ENCODE results near the gene ANKRD13D.
A peak's percentile ranks its signal among the peaks of the same experiment; 100 is the strongest.

Gene ANKRD13D

DNA sequence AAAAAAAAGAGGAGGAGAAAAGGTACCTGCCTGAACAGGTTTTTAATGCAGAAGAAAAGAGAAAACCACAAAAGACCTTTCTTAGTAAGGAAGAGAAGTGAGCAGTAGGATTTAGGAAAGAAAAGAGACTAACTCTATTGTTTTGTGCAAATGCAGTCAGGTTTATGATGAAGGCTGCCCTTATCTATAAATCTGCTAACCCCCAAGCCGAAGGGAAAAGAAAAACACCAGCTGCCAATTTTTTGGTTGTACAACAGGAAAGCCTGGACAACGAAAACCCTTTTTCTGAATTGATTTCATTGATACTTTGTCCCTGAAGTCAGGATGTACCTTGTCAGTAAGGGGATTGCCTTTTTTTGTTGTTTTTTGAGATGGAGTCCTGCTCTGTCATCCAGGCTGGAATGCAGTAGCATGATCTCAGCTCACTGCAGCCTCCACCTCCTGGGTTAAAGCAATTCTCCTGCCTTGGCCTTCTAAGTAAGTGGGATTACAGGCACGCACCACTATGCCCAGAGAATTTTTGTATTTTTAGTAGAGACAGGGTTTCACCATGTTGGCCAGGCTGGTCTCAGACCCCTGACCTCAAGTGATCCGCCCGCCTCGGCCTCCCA lies 43.1 kb downstream of the ANKRD13D start:
- DNase-seq = no peak

DNA sequence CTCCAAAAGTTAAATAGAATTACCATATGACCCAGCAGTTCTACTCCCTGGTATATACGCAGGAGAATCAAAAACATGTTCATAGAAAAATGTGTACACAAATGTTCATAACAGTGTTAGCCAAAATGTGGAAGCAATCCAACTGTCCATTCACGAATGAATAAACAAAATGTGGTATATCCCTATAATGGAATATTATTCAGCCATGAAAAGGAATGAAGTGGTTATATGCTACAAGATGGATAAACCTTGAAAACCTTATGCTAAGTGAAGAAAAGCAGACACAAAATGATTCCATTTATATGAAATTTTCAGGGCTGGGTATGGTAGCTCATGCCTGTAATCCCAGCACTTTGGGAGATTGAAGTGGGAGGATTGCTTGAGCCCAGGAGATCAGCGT lies 48.2 kb downstream of the ANKRD13D start:
- no peak for DNase-seq

DNA sequence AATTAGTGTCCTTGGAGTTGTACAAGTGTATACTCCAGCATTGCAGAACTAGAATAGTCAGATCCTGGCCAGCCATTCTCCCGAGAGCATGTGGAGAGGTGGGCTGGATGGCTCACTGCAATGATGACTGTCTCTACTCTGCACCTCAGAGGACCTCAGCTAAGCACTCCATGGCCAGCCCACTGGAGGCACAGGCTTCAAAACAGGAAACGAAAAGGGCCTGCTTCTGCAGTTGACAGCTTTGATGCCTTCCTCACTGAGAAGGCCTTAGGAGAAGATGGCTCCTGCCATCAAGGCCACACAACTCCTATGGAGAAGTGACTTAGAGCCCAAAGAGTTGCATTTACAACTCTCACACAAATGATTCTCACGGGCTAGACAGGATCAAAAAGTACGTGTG lies 55.2 kb downstream of the ANKRD13D start:
- DNase-seq = no peak

DNA sequence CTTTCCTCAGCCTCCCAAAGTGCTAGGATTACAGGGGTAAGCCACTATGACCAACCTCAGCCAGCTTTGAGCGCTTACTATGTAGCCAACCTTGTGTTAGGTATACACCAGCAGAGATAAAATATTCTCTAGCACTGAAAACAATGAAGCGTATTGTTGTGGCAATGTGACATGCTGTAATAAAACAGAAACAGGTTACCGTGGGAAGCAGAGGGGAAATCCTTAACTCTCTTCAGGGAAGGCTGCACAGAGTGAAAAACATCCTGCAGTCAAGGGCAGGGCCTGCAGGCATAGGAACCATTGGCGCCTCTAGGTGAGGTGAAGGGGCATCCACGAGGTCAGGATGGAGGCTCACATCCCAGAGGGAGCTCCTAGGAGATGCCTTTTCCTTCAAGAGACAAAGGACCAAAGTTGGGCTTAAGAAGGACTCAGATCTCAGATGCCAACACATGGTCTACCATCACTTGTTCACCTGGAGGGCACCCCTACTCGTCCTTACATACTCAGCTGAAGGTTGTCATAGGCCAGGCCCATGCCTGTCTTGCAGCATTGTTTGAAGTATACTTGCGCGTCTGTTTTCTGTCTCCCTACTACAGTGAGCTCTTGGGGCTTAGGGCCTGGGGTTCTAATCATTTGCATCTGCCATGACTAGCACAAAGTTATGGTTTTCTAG lies 56.3 kb downstream of the ANKRD13D start:
- DNase-seq = no peak

DNA sequence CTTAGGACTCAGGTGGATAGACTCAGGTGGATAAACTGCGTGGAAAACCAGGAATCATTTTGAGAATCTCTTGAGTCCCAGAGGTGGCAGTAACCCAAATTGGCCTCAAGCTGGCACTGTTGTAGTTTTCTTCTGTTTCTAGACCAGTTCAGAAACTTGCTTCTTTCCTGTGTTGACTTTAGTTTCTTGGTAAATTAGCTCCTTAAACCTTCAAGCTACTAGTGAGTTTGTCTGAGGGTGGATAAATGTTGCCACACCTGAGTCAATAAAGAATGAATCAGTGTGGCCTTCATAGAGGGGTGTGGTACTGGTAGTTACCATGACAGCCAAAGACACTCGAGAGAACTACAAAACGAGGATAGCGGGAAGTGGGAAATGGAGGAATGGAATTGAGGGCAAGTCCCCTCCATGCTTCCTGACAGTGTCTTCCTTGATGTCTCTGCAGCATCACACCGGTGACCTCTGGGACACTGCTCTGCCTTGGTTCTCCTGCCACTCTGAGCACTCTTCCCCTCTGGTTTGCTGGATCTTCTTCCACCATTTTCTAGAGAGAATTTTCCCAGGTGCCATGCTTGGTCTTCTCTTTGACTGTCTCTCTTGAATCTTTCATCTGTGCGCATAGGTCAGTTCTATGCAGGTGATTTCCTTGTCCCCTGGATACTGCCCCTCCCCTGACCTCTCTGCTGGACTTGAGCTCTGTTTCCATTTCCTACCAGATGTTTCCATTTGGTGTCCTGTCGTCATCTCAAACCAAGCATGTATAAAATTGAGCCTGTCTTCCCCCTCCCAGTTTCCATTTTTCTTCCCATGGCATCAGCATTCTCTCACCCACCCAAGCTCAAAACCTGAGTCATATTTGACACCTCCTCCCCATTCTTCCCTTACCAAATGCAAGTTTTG lies 57.1 kb downstream of the ANKRD13D start:
- DNase-seq = no peak

DNA sequence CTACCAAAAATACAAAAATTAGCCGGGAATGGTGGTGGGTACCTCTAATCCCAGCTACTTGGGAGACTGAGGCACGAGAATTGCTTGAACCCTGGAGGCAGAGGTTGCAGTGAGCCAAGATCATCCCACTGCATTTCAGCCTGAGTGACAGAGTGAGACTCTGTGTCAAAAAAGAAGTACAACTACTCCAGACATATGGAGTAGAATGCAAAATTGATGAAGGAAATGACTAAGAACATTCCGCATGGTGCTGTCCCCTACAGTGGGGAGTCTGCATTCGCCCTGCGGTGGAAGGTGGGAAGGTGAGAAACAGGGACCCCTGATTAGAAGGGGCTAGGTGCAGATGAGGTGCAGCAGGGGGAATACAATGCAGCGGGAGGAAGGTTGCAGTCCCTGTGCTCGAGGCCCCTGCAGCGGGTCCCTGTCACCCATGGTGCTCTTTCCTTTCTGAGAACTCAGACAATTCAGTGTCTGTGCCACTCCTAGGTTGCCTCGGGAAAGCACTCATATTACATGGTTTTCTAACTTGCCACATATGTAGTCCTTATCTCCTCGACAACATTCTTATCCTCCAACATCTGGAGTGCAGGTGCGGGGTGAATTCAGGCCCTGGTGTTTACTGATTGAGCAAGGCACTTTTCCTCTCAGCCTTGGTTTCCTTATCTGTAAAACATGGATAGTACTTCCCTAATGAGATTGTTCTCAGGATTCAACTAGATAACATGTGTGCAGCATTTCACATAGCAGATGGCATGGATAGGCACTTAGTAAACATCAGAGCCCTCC lies 59.1 kb downstream of the ANKRD13D start:
- no peak for DNase-seq

DNA sequence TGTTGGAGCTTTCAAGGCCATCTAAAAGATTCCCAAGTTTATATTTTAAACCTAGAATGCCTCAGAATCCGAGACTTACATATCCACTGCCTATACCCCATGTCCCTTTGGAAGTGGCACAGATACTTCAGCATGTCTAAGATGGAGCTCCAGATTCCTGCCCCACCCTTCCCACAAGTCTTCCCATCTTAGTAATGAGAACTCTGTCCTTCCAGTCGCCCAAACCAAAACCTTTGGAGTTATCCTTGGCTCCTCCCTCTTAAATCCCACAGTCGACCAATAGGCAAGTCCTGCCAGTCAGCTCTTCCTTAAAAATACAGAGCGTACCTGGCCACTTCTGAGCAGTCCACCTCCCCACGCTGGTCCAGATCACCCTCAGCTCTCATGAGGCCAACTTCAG lies 59.9 kb downstream of the ANKRD13D start:
- no peak for DNase-seq

DNA sequence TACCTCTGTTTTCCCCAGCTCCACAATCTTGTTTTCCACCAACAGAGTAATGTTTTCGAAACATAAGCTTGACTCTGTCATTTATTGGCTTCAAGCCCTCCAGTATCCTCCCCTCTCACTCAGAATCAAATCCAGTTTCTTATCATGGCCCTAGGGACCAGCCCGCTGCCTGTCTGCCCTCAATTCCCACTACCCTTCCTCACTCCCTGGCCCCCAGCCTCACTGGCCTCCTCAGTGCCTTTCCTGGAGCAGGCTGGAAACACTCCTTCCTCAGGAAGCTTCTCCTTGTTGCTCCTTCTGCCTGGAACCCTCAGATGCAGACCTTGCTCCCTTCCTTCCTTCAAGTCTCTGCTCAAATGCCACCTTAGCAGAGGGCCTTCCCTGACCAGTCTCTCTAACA lies 60.4 kb downstream of the ANKRD13D start:
- no peak for DNase-seq

DNA sequence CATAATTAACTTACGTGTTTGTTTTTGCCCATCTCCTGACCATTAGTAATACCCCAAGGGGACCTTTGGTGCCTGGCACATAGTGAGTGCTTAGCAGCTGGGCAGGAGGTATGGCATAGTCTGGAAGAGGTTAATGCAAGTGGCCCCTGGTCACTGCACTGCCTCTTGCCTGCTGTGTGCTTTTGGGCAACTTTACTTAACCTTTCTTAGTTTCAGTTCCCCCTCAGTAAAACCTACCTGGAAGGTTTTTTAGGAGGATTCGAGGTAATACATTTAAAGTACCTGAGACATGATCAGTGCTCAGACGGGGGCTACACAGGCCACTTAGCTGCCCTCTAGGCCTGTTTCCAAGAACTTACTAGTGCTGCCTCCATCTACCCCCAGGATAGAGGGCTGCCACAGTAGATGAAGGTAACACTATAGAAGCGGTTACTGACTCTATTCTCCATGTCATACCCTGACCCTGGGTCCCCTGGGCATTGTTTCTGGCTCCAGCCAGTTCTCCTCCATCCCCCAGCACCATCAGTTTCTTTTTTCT lies 60.9 kb downstream of the ANKRD13D start:
- DNase-seq = no peak

DNA sequence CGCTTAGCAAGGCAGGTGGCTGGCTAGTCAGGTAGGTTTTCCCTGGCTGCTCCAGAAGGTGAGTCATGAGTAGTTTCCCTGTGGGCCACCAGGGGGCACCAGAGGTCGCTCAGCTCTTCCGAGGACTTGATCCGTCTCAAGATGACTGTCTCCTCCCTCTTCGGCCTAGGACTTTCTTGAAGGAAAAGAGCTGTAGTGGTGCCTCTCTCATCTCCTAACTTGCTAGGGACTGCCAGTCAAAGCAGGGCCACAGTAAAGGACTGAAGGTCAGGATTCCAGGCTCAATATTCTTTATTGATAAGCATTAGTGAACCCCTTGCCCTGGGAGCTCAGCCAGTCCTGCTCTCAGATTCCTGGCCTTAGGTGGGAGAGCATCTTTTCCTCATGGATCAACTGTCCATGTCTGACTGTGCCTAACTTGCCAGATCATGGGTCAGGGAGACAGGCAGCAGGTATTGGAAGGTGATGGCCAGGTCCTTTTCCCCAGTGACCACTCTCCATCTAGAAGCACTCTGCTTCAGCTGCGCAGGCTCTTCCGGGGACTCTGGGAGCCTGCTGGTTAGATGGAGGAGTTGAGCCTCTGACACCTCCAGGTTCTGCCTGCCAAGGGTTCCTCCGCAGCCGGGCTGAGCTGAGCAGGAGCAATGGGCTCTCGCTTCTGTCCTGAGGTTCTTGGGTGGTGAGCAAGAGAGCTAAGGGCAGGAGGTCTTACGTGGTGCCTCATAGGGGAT lies 62.3 kb downstream of the ANKRD13D start:
- DNase-seq = peak; percentile 40

Data from DMS79 (cell line).